Measurements from ENCODE around the gene GCM1. TPM values are rescaled to one million over a fixed set of nuclear protein-coding genes. Genes with fewer than 3 reads are reported as not detected.

GCM1 gene
- total RNA-seq, 1 experiment from 2014 or later: 0.07 TPM

- Histone ChIP-seq H3K9ac (ENCODE audit: low read length) (no peak overlapping the region), H3K27ac (ENCODE audit: low read depth, low read length) (no peak overlapping the region), H3K27me3 (ENCODE audit: insufficient read depth, low read length) (no peaks in the 10 kb centered on the region), H3K4me3 (replicated peaks in 1 of 2; ENCODE audit: low read depth in 1 of 2, low read length in 2 of 2) (no peak overlapping the region), H3K79me2 (ENCODE audit: insufficient read depth, low read length) (no peaks in the 10 kb centered on the region), H2AFZ (ENCODE audit: low read depth, low read length, poor library complexity, severe bottlenecking) (no peak overlapping the region), H3K9me3 (ENCODE audit: control insufficient read depth in 1 of 2, insufficient read depth in 1 of 2, low read depth in 1 of 2, low read length in 2 of 2) (no peaks in the 10 kb centered on the region), H3K4me2 (ENCODE audit: low read length) (no peak overlapping the region), H3K36me3 (ENCODE audit: control insufficient read depth in 1 of 2, insufficient read depth in 2 of 2, low read length in 2 of 2) (peaks cover 39 to 55% of the 10 kb centered on the region in 2 experiments; a peak in 3 of 4 replicates), H3K4me1 (ENCODE audit: control insufficient read depth in 1 of 2, insufficient read depth in 2 of 2, low read length in 2 of 2) (no peaks in the 10 kb centered on the region), H4K20me1 (ENCODE audit: insufficient read depth) (no peaks in the 10 kb centered on the region), H3K9me2 (ENCODE audit: insufficient read depth) (no peaks in the 10 kb centered on the region)
- ChIA-PET RAD21 (ENCODE audit: low non-redundant PET in 1 of 2, low total read pairs in 2 of 2, uncharacterized antibody in 2 of 2, unreplicated experiment in 2 of 2) (no interaction called here), CTCF (no interaction called here), POLR2A (no interaction called here)
- TF ChIP-seq ZFX (IDR thresholded peaks at IDR 0.05) (no peak), SIN3A (IDR thresholded peaks at IDR 0.05; ENCODE audit: low read depth) (no peak), EZH2 (IDR thresholded peaks at IDR 0.05) (no peak), ELF1 (IDR thresholded peaks at IDR 0.05; ENCODE audit: borderline replicate concordance, low read depth) (no peak), EZH2phosphoT487 (IDR thresholded peaks at IDR 0.05; ENCODE audit: borderline replicate concordance) (no peak), SP1 (IDR thresholded peaks at IDR 0.05; ENCODE audit: low read depth) (no peak), CBX3 (IDR thresholded peaks at IDR 0.05; ENCODE audit: low read depth) (no peak), SRF (IDR thresholded peaks at IDR 0.05; ENCODE audit: low read depth) (no peak), TCF7L2 (IDR thresholded peaks at IDR 0.05; ENCODE audit: borderline replicate concordance, extremely low read depth, insufficient read depth, insufficient read length) (no peak), CTCF (IDR thresholded peaks at IDR 0.05 in 2 of 3, conservative IDR thresholded peaks at IDR 0.05 in 1 of 3; ENCODE audit: borderline replicate concordance in 1 of 3, insufficient read depth in 1 of 3, low read depth in 2 of 3, low read length in 2 of 3) (no peak), POLR2A (IDR thresholded peaks at IDR 0.05; ENCODE audit: borderline replicate concordance, extremely low read depth, insufficient read depth, insufficient read length) (no peak), REST (IDR thresholded peaks at IDR 0.05; ENCODE audit: low read depth) (no peak)
- DNase-seq (ENCODE audit: low read depth, low spot score) (no peak), ATAC-seq (no peak)
- BruUV-seq (replicated peaks): no TSS peak
- intact Hi-C loops (cut with micrococcal nuclease): no loop called here
Measured at GRCh38 chr6:53089948-53090347, 58.7 kb downstream of the GCM1 start.

All from HCT116 (cell line).